ENCODE results near the gene CDHR3.
"Not testable (repeated sequence)": the region's sequence is repeated elsewhere in the genome, so short reads cannot be mapped to it uniquely, and the experiment has no call there.

The CDHR3 gene

DNA sequence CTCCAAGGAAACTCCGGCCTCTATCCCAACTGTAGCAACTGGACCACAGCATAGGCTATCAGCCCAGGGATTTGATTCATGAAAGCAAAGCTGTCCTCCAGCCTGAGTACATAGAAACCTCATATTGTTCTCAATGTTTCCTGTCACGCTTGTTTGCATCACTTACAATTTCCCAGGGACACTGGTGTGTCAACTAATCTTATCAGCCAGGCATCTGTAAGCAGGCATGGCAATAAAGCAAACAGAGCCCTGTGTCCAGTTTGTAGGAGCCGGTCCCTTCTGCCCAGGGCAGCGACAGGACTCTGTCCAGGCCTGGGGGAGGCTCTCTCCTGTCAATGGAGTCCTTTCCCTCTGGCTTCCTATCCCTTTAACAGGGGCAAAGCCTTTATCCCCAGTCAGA lies 23.0 kb upstream of the CDHR3 start:
- H3K4me3 ChIP-seq (replicated peaks; ENCODE audit: low read depth, low read length): no peak overlapping the region
- TF ChIP-seq, protein P1, sequence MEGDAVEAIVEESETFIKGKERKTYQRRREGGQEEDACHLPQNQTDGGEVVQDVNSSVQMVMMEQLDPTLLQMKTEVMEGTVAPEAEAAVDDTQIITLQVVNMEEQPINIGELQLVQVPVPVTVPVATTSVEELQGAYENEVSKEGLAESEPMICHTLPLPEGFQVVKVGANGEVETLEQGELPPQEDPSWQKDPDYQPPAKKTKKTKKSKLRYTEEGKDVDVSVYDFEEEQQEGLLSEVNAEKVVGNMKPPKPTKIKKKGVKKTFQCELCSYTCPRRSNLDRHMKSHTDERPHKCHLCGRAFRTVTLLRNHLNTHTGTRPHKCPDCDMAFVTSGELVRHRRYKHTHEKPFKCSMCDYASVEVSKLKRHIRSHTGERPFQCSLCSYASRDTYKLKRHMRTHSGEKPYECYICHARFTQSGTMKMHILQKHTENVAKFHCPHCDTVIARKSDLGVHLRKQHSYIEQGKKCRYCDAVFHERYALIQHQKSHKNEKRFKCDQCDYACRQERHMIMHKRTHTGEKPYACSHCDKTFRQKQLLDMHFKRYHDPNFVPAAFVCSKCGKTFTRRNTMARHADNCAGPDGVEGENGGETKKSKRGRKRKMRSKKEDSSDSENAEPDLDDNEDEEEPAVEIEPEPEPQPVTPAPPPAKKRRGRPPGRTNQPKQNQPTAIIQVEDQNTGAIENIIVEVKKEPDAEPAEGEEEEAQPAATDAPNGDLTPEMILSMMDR (IDR thresholded peaks at IDR 0.05; ENCODE audit: low read depth, low read length, missing control alignments): no peak
- DNase-seq (ENCODE audit: extremely low read depth, low read depth): no peak

DNA sequence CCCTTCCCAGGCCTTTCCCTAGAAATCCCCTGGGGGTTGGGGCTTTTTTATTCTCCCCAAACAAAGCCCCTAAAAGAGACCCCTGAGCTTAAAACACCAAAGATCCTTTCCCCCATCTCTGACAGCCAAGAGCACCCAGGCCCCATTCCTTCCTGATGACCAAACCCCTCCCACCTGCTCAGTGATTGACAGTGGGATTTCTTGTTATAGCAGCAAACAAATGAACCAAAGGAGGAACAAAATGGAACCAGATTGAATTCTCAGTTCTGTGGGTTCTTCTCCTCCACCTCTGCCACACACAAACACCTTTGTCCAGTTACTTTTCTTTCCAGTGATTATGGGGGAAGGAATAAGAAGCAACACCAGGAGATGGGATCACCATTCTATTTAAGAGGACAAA lies 21.5 kb upstream of the CDHR3 start:
- TF ChIP-seq, protein P1 (IDR thresholded peaks at IDR 0.05; ENCODE audit: low read depth, low read length, missing control alignments): no peak
- DNase-seq (ENCODE audit: extremely low read depth, low read depth): no peak
- no peak overlapping the region for H3K4me3 ChIP-seq (replicated peaks; ENCODE audit: low read depth, low read length)

DNA sequence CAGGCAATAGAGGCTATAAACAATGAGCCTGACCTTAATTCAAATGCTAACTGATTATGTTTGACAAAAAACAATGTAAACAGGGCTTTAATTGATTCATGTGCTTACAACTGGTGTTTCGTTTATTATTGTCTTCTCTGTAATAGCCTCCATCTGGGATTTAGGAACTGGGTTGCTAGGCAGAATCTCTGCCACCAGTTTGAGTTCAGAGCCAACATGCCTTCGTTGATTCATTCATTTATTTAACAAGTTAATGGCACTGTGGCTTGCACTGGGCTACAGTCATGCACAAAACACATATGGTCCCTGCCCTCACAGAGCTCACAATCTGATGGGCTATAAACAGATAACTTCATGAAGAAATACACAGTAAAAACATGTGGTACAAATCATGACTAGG lies 19.6 kb upstream of the CDHR3 start:
- TF ChIP-seq, protein P1 (IDR thresholded peaks at IDR 0.05; ENCODE audit: low read depth, low read length, missing control alignments): no peak
- no peak overlapping the region for H3K4me3 ChIP-seq (replicated peaks; ENCODE audit: low read depth, low read length)
- DNase-seq (ENCODE audit: extremely low read depth, low read depth): no peak

DNA sequence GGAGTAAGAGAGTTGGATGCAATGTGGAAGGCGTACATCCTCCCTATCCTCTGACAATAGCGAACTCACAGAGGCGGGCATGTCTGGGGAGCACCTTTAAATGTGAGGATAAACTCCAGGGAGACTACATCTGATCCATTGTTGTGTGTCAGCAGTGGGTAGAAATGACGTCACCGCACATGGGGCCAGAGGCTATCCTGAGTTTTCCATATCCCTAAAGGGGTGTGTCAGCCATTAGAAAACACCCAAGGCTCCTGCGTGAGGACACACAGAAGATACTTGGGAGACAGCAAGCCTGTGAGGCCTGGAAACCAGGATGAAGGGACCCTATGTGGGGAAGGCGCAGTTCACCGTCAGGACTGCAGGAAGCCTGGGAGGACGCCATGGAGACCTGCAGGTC lies 17.2 kb upstream of the CDHR3 start:
- no peak for DNase-seq (ENCODE audit: extremely low read depth, low read depth)
- no peak overlapping the region for H3K4me3 ChIP-seq (replicated peaks; ENCODE audit: low read depth, low read length)
- TF ChIP-seq, protein P1 (IDR thresholded peaks at IDR 0.05; ENCODE audit: low read depth, low read length, missing control alignments): no peak

DNA sequence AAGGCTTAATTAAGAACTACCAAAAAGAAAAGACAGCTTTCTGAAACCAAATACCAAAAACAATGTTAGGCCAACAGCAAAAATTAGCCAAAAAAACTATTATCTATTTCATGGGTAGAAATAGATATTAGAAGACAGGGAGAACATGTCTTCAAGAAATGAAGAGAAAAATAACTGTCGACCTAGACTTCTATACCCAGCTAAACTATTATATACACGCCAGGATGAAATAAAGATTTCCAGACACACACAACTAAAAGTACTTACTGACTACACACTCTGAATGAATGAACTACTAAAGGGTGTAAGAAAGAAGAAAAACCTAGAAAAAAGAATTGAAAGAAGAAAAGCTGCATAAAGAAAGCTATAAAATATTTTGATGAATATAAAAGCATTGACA lies 11.5 kb upstream of the CDHR3 start:
- no peak for DNase-seq (ENCODE audit: extremely low read depth, low read depth)
- TF ChIP-seq, protein P1 (IDR thresholded peaks at IDR 0.05; ENCODE audit: low read depth, low read length, missing control alignments): no peak

DNA sequence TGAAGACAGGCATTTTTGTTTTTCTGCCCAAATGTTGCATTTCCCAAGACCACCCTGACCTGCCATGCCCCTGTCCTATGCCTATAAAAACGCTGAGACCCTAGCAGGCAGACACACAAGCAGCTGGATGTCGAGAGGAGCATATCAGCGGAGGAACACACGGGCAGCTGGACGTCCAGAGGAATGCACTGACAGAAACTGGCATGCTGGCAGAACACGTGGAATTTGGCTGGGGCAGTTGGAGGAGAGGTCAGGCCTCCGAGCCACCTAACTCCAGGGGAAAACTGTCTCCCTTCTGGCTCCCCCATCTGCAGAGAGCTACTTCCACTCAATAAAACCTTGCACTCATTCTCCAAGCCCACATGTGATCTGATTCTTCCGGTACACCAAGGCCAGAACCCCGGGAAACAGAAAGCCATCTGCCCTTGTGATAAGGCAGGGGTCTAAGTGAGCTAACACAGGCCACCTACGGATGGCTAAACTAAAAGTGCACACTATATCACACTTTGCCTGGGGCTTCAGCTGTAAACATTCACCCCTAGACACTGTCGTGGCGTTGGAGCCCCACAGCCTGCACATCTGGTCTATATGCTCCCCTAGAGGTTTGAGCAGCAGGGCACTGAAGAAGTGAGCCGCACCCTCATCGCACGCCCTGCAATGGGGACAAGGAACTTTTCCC lies 10.0 kb upstream of the CDHR3 start:
- H3K4me3 ChIP-seq (replicated peaks; ENCODE audit: low read depth, low read length): no peak overlapping the region
- TF ChIP-seq, protein P1 (IDR thresholded peaks at IDR 0.05; ENCODE audit: low read depth, low read length, missing control alignments): no peak
- no peak for DNase-seq (ENCODE audit: extremely low read depth, low read depth)

More for the DNA sequence above, 11.5 kb upstream of the CDHR3 start:
- H3K4me3 ChIP-seq (replicated peaks; ENCODE audit: low read depth, low read length): no peak overlapping the region

DNA sequence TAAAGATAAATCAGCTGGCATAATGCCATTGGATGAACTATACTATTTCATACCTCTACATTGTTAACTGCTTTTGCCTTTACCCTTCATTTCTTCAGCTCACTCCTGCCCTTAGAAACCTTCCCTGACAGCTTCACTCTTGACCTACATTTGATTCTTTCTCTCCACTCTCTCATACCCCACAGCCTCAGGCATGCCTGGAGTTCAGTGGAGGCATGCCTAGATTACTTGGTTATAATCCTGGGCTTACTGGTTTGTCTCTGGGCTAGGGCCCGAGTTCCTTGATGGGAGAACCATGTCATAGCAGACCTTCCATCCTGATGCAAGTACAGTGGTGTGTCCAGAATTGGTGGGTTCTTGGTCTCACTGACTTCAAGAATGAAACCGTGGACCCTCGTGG lies 8.4 kb upstream of the CDHR3 start:
- H3K4me3 ChIP-seq (replicated peaks; ENCODE audit: low read depth, low read length): no peak overlapping the region
- no peak for DNase-seq (ENCODE audit: extremely low read depth, low read depth)
- TF ChIP-seq, protein P1 (IDR thresholded peaks at IDR 0.05; ENCODE audit: low read depth, low read length, missing control alignments): no peak

DNA sequence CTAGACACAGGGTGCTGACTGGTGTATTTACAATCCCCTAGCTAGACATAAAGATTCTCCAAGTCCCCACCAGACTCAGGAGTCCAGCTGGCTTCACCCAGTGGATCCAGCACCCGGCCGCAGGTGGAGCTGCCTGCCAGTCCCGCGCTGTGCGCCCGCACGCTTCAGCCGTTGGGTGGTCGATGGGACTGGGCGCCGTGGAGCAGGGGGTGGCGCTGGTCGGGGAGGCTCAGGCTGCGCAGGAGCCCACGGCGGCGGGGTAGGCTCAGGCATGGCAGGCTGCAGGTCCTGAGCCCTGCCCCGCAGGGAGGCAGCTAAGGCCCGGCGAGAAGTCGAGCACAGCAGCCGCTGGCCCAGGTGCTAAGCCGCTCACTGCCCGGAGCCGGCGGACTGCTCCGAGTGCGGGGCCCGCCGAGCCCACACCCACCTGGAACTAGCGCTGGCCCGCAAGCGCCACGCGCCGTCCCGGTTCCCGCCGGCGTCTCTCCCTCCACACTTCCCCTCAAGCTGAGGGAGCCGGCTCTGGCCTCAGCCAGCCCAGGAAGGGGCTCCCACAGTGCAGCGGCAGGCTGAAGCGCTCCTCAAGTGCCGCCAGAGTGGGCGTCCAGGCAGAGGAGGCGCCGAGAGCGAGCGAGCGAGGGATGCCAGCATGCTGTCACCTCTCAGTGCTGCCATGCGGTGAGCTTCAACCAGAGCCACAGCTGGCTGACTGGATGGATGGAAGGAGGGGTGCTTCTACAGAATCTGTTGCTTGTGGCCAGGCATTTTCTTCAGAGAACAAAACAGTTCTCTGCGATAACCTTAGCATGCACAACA lies 7.2 kb upstream of the CDHR3 start:
- H3K4me3 ChIP-seq (replicated peaks; ENCODE audit: low read depth, low read length); DNase-seq (ENCODE audit: extremely low read depth, low read depth): not testable (repeated sequence)
